Measurements from ENCODE around the gene PDE6C. TPM values are rescaled to one million over a fixed set of nuclear protein-coding genes. Genes with fewer than 3 reads are reported as not detected.

Gene PDE6C
- total RNA-seq, 4 donors from 2014 or later, result not detected

DNA sequence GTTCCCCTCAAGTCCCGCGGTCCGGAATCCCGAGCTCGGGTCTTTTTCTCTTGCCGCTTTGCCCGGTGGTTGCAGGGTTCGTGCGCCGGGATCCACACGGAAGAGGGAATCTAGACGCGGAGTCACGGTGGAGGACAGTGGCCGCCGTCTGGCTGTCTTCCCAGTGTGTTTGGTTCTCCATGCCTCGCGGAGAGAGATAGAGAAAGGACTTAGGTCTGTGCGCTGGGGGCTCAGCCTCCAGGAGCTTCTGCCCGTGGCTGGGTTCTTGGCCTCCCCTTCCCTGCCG lies 44.3 kb upstream of the PDE6C start:
- peaks cover 0 to 18% (median 0%) of the 10 kb centered on the region in 4 donors for H3K4me1 ChIP-seq
- H3K27me3 ChIP-seq, result peaks cover 0 to 7% of the 10 kb centered on the region in 2 donors
- no peaks in the 10 kb centered on the region for H3K36me3 ChIP-seq
- no peak for TF ChIP-seq POLR2A (IDR thresholded peaks at IDR 0.05)
- TF ChIP-seq CTCF (IDR thresholded peaks at IDR 0.05), result no peak
- H3K9me3 ChIP-seq, result no peaks in the 10 kb centered on the region
- H3K4me3 ChIP-seq, result peak overlapping the region in 2 of 4 donors; percentile 0 to 25
- H3K27ac ChIP-seq, result no peak overlapping the region
- no peak for DNase-seq

- Histone ChIP-seq H3K27ac (no peak overlapping the region), H3K4me1 (peaks cover 0 to 18% (median 0%) of the 10 kb centered on the region in 4 donors)
Observed at GRCh38 chr10:93570383-93570782, 42.0 kb upstream of the PDE6C start.

GRCh38 chr10:93572606-93573005 lies 39.7 kb upstream of the PDE6C start:
- DNase-seq, result no peak
- TF ChIP-seq CTCF (IDR thresholded peaks at IDR 0.05) (no peak), POLR2A (IDR thresholded peaks at IDR 0.05) (no peak)
- no peak overlapping the region for H3K27ac ChIP-seq

More at GRCh38 chr10:93570383-93570782, 42.0 kb upstream of the PDE6C start:
- H3K27me3 ChIP-seq, result peaks cover 0 to 7% of the 10 kb centered on the region in 2 donors
- H3K9me3 ChIP-seq, result no peaks in the 10 kb centered on the region
- H3K4me3 ChIP-seq, result no peak overlapping the region
- H3K36me3 ChIP-seq, result no peaks in the 10 kb centered on the region
- DNase-seq, result no peak
- TF ChIP-seq CTCF (IDR thresholded peaks at IDR 0.05) (no peak), POLR2A (IDR thresholded peaks at IDR 0.05) (no peak)

GRCh38 chr10:93573051-93573909 lies 39.1 kb upstream of the PDE6C start:
- H3K9me3 ChIP-seq, result no peaks in the 10 kb centered on the region
- TF ChIP-seq CTCF (IDR thresholded peaks at IDR 0.05) (no peak), POLR2A (IDR thresholded peaks at IDR 0.05) (no peak)
- no peaks in the 10 kb centered on the region for H3K27me3 ChIP-seq
- no peak for DNase-seq
- H3K36me3 ChIP-seq, result no peaks in the 10 kb centered on the region
- no peak overlapping the region for H3K4me3 ChIP-seq
- H3K4me1 ChIP-seq, result peaks cover 0 to 4% (median 0%) of the 10 kb centered on the region in 4 donors
- no peak overlapping the region for H3K27ac ChIP-seq

More at GRCh38 chr10:93572606-93573005, 39.7 kb upstream of the PDE6C start:
- H3K36me3 ChIP-seq, result no peaks in the 10 kb centered on the region
- H3K27me3 ChIP-seq, result no peaks in the 10 kb centered on the region
- no peaks in the 10 kb centered on the region for H3K9me3 ChIP-seq
- H3K4me3 ChIP-seq, result no peak overlapping the region
- H3K4me1 ChIP-seq, result peaks cover 0 to 4% (median 0%) of the 10 kb centered on the region in 4 donors

DNA sequence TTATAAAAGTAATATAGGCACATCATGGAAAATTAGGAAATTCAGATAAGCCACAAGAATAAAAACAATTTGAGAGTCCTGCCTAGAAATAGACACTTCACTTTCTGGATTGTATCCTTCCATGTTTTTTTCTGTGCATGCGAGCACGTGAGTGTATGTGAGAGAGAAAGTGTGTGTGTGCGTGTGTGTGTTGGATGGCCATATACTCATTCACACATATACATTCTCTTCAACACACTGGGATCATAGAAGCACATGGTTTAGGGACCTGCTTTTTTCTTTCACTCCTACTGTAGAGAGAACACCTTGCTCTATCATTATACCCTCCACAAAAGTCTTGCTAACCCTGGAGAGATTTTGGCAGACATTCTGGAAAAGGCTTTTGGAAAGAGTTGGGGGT lies 38.4 kb upstream of the PDE6C start:
- no peak overlapping the region for H3K27ac ChIP-seq
- H3K4me3 ChIP-seq, result no peak overlapping the region
- H3K9me3 ChIP-seq, result no peaks in the 10 kb centered on the region
- no peaks in the 10 kb centered on the region for H3K27me3 ChIP-seq
- no peaks in the 10 kb centered on the region for H3K36me3 ChIP-seq
- H3K4me1 ChIP-seq, result peaks cover 0 to 4% (median 0%) of the 10 kb centered on the region in 4 donors
- DNase-seq, result no peak
- TF ChIP-seq CTCF (IDR thresholded peaks at IDR 0.05) (no peak), POLR2A (IDR thresholded peaks at IDR 0.05) (no peak)
